Neuronal stem cell (in vitro differentiated cells): ENCODE results near the gene HDHD2. TPM values are rescaled to one million over a fixed set of nuclear protein-coding genes. Genes with fewer than 3 reads are reported as not detected.

ENCODE experiments used
- small RNA-seq: library from polyadenylated mRNA; stranded (forward); fragments of <200 nt; extraction: miRNeasy Mini kit (QIAGEN cat#:217004); gene quantifications from one replicate; pipeline ENCODE3, GENCODE V24; 2013; ENCODE audit not compliant: insufficient read depth

The HDHD2 gene

Small RNA genes lying within 50 kb of the gene (small RNA-seq; reads per million reads assigned to genes)
- gene AC012254.4, result not detected
